ENCODE results near the gene PCNX2.

PCNX2 gene

GRCh38 chr1:233315718-233316301, 20.3 kb upstream of the PCNX2 start:
- no peak for DNase-seq (ENCODE audit: low spot score)

- no peak for DNase-seq (ENCODE audit: low spot score)
These were observed 18.1 kb upstream of the PCNX2 start for GRCh38 chr1:233313434-233314155.

- DNase-seq (ENCODE audit: low spot score), result peak; percentile 51
These were observed 9.1 kb upstream of the PCNX2 start for GRCh38 chr1:233304489-233305102.

GRCh38 chr1:233300326-233300725, 4.8 kb upstream of the PCNX2 start:
- no peak for DNase-seq (ENCODE audit: low spot score)

- DNase-seq (ENCODE audit: low spot score), result no peak
These were observed 3.9 kb upstream of the PCNX2 start for GRCh38 chr1:233299450-233299849.

- DNase-seq (ENCODE audit: low spot score), result no peak
These were observed 424 bp upstream of the PCNX2 start for GRCh38 chr1:233295975-233296322.

- DNase-seq (ENCODE audit: low spot score), result peak; percentile 63
These were observed 650 bp downstream of the PCNX2 start for GRCh38 chr1:233294913-233295236.

- no peak for DNase-seq (ENCODE audit: low spot score)
These were observed 1.7 kb downstream of the PCNX2 start for GRCh38 chr1:233293556-233294446.

- no peak for DNase-seq (ENCODE audit: low spot score)
These were observed 5.0 kb downstream of the PCNX2 start for GRCh38 chr1:233290396-233291034.

- DNase-seq (ENCODE audit: low spot score), result no peak
These were observed 5.8 kb downstream of the PCNX2 start for GRCh38 chr1:233289676-233290075.

- no peak for DNase-seq (ENCODE audit: low spot score)
These were observed 13.0 kb downstream of the PCNX2 start for GRCh38 chr1:233282582-233282886.

GRCh38 chr1:233281711-233282581, 13.6 kb downstream of the PCNX2 start:
- DNase-seq (ENCODE audit: low spot score), result peak; percentile 46

- no peak for DNase-seq (ENCODE audit: low spot score)
These were observed 15.6 kb downstream of the PCNX2 start for GRCh38 chr1:233279971-233280370.

GRCh38 chr1:233278631-233279030, 16.9 kb downstream of the PCNX2 start:
- DNase-seq (ENCODE audit: low spot score), result no peak

- no peak for DNase-seq (ENCODE audit: low spot score)
These were observed 17.6 kb downstream of the PCNX2 start for GRCh38 chr1:233277637-233278606.

GRCh38 chr1:233269656-233270055, 25.9 kb downstream of the PCNX2 start:
- peak; percentile 37 for DNase-seq (ENCODE audit: low spot score)

GRCh38 chr1:233268389-233269022, 27.0 kb downstream of the PCNX2 start:
- DNase-seq (ENCODE audit: low spot score), result no peak

- DNase-seq (ENCODE audit: low spot score), result no peak
These were observed 33.8 kb downstream of the PCNX2 start for GRCh38 chr1:233261695-233262094.

- no peak for DNase-seq (ENCODE audit: low spot score)
These were observed 34.3 kb downstream of the PCNX2 start for GRCh38 chr1:233261206-233261605.

- no peak for DNase-seq (ENCODE audit: low spot score)
These were observed 37.7 kb downstream of the PCNX2 start for GRCh38 chr1:233257786-233258185.
